Naive thymus-derived CD8-positive, alpha-beta T cell (primary cell): Measurements from ENCODE around the gene ZNF175. TPM values are rescaled to one million over a fixed set of nuclear protein-coding genes. Genes with fewer than 3 reads are reported as not detected.

ENCODE experiments used
- ATAC-seq, 2 donors: fragments of 150-1000 bp; cut with Tn5 transposase in 1 of 2; sonication (Bioruptor Pico), chemical (Tn5 transposase) in 1 of 2; 1 replicate in 1 of 2; 2 replicates in 1 of 2; pipeline ENCODE4 v1.10.0; 2021; ENCODE audit warnings: mild to moderate bottlenecking in 2 of 2, moderate library complexity in 2 of 2
- POLR2A ChIA-PET: fragments of 350-600 bp; sonication (Branson Sonifier 250); formaldehyde crosslinking; loops from one replicate; lab custom pipeline; 2021; ENCODE audit warnings: antibody characterized with exemption; lab: Charles Lee
- DNase-seq, 10 donors: peaks; one replicate each; pipeline versions ENCODE4 v3.0.0 to v3.0.0-alpha.2; 2020 to 2022
- H3K27ac Mint-ChIP-seq, 10 donors: one replicate each; pipeline ENCODE4 v1.8.0; 2020 to 2022; ENCODE audit warnings: mild to moderate bottlenecking in 10 of 10, mixed read lengths in 10 of 10, moderate library complexity in 4 of 10, inconsistent platforms in 1 of 10
- H3K27me3 Mint-ChIP-seq, 5 donors: one replicate each; pipeline ENCODE4 v1.8.0; 2021 to 2022; ENCODE audit warnings: mixed read lengths in 5 of 5
- H3K36me3 Mint-ChIP-seq, 3 donors: one replicate each; pipeline ENCODE4 v1.8.0; 2020 to 2022; ENCODE audit warnings: mixed read lengths in 3 of 3, mild to moderate bottlenecking in 2 of 3, inconsistent platforms in 1 of 3
- H3K4me1 Mint-ChIP-seq, 4 donors: one replicate each; pipeline ENCODE4 v1.8.0; 2021 to 2022; ENCODE audit warnings: mixed read lengths in 4 of 4
- H3K4me3 Mint-ChIP-seq, 10 donors: one replicate each; pipeline ENCODE4 v1.8.0; 2020 to 2022; ENCODE audit warnings: mild to moderate bottlenecking in 10 of 10, mixed read lengths in 10 of 10, moderate library complexity in 6 of 10, inconsistent platforms in 1 of 10
- H3K9me3 Mint-ChIP-seq, 9 donors: one replicate each; pipeline ENCODE4 v1.8.0; 2020 to 2022; ENCODE audit warnings: mixed read lengths in 9 of 9, mild to moderate bottlenecking in 3 of 9, inconsistent platforms in 1 of 9, moderate library complexity in 1 of 9
- polyA plus RNA-seq, 3 donors: library from polyadenylated mRNA; unstranded; fragments of 300-500 nt; fragmentation: Illumina TruSeq; gene quantifications; one replicate each; pipeline ENCODE4 v1.2.3, GENCODE V29; 2021
- total RNA-seq, 8 experiments: library from RNA in 2 of 8; stranded (reverse) in 2 of 8; gene quantifications; one replicate each; pipeline ENCODE4 v1.2.3 and lab custom pipeline; 2021 to 2026

ZNF175 gene
- 10 to 100 TPM; 17.0 to 21.0 TPM for total RNA-seq
- polyA plus RNA-seq = 1 to 10 TPM; 1.9 to 3.7 (median 2.8) TPM
- total RNA-seq (lab: John Stamatoyannopoulos, UW) = 3.9 to 28.0 (median 12.8) reads per million in 6 experiments

DNA sequence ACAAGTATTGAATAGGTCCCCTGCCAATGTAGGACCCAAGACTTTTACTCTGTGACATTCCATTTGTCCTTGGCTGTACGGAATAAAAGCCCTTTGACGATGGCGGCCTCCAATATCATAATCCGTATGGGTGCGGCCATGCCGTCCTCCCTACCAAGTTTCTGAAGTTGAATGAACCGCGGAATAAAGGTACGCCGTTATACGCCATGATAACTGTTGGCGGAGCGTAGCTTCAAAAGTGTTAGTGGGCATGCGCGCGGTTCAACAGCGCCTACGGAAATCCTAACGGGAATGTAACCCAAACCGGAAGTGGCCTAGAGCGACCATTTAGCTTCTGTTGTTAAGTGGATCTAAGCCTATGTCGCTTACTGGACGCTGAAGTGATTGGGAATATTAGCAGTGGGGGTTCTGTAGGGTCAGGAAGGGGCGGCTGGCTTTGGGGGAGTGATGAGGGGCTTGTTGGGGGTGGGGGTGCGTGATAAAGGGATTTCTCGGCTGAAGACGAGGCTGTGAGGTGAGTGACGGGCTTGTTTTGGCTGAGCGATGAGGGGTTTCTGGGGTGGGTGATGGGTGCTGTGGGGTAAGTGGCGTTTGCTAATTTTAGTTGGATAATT, at the start of gene ZNF175:
TSS of gene ZNF175 (plus strand) at position 322 of the 614 bp plus-strand sequence. CDS start 2,047 bp downstream, outside the sequence.
- POLR2A ChIA-PET = interaction anchor here (1.7 kb wide), 1 partner anchor 133 kb away, joined by 4 read pairs; no protein-coding TSS in a partner anchor
- Mint-ChIP-seq H3K36me3 (peaks cover 15 to 33% (median 29%) of the 10 kb centered on the region in 3 donors), H3K4me3 (peak within 1 kb of the TSS; percentile 96 to 100 (median 98)), H3K4me1 (peaks cover 25 to 40% (median 35%) of the 10 kb centered on the region in 4 donors), H3K27ac (peak within 1 kb of the TSS; percentile 87 to 92 (median 90)), H3K9me3 (peaks cover 0 to 4% (median 0%) of the 10 kb centered on the region in 9 donors), H3K27me3 (peaks cover 3 to 12% (median 4%) of the 10 kb centered on the region in 5 donors)
- ATAC-seq (peak; percentile 98), DNase-seq (peak; percentile 68 to 92 (median 78))

DNA sequence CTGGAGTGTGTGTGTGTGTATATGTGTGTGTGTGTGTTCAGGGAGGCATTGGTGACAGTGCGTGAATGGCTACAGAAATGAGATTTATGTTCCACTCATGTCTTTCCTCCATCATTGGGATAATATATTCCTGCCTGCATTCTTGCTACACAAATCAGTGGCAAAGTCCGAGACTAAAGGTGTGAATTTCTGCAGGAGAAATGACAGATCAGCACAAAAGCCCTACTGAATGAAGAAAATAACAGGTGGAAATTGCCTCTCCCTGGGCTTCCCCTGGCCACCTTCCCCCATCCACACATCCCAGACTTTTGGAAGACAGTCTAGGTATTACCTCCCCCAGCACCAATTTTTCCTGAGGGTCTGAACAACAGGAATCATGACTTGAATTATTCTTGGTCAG, 49.7 kb upstream of the ZNF175 start:
- Mint-ChIP-seq H3K36me3 (peaks cover 0 to 5% (median 3%) of the 10 kb centered on the region in 3 donors), H3K27me3 (peaks cover 15 to 67% (median 27%) of the 10 kb centered on the region in 5 donors)
- no peak for ATAC-seq

DNA sequence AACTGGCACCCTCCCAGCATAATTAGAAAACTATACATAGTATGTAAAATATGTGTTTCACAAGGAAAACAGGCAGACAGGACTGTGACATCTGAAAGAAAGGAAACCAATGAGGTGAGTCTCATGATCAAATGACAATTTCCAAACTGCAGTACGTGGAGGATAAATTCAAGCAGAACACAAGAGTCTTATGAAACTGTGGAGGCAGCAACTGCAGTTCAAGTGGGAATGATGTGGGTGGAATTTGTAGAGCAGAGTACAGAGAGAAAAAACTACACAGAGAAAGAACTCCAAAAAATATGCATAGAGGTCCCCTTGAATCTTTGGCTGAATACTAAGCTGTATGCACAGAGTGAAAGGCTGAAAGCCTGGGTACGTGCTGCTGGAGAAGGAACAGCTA, 49.3 kb upstream of the ZNF175 start:
- ATAC-seq (no peak), DNase-seq (no peak)
- POLR2A ChIA-PET = no interaction called here
- Mint-ChIP-seq H3K27ac (no peak overlapping the region), H3K9me3 (peaks cover 0 to 4% (median 0%) of the 10 kb centered on the region in 9 donors), H3K36me3 (peaks cover 0 to 5% (median 3%) of the 10 kb centered on the region in 3 donors), H3K27me3 (peaks cover 14 to 64% (median 30%) of the 10 kb centered on the region in 5 donors), H3K4me3 (no peak overlapping the region), H3K4me1 (peaks cover 0 to 4% (median 0%) of the 10 kb centered on the region in 4 donors)

More for the DNA sequence above, 49.7 kb upstream of the ZNF175 start:
- POLR2A ChIA-PET = no interaction called here
- Mint-ChIP-seq H3K4me1 (peaks cover 0 to 4% (median 0%) of the 10 kb centered on the region in 4 donors), H3K9me3 (peaks cover 0 to 4% (median 0%) of the 10 kb centered on the region in 9 donors), H3K4me3 (no peak overlapping the region), H3K27ac (no peak overlapping the region)
- DNase-seq = no peak

DNA sequence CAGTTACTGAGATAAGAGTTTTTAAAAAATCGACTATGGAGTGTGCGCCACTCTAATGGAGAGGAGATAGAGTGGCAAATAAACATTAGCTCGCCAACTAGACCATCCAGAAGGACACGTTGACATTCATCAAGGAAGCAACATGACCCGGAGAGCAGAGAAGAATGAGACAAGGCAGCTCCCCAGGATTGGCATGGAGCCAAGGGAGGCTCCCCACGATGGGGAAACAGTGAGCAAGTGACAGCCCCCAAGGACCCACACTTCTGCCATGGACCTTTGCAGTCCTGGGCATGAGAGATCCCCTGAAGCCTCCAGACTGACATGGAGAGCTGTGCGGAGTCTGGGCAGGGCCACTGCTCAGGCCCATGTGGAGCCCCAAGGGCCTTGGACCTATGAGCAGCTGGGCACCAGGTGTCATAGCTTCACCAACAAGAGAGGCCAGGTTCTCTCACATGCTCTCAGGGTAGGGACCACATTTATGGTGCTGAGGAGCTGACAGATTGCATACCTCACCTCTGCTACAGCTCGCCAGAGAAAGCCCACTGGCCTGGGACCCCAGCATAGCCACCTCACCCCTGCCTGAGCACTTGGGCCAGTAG, 46.3 kb upstream of the ZNF175 start:
- POLR2A ChIA-PET = no interaction called here
- Mint-ChIP-seq H3K4me3 (no peak overlapping the region), H3K9me3 (no peaks in the 10 kb centered on the region), H3K27ac (peak overlapping the region in 1 of 10 donors; percentile 6), H3K27me3 (peaks cover 9 to 57% (median 34%) of the 10 kb centered on the region in 5 donors), H3K36me3 (no peaks in the 10 kb centered on the region), H3K4me1 (peaks cover 0 to 4% (median 0%) of the 10 kb centered on the region in 4 donors)
- ATAC-seq (no peak), DNase-seq (no peak)

DNA sequence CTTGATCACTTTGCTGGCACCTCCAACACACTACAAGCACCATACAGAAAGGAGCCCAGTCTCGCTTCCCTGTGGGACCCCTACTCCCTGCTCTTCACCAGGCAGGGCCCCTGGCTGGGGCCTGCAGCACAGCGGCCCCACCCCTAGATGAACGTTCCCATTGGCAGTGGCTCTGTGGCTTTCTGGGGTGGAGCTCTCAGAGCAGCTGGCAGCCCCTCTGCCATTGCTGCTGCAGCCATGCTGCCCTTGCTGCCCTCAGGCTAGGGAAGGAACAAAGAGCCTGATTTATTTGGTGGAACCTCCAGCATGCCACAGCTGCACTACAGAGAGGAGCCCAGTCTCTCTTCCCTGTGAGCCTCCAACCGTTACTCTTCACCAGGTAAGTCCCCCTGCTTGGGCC, 45.4 kb upstream of the ZNF175 start:
- no peaks in the 10 kb centered on the region for H3K9me3 Mint-ChIP-seq
- H3K27me3 Mint-ChIP-seq = peaks cover 9 to 66% (median 37%) of the 10 kb centered on the region in 5 donors
- no peak for ATAC-seq
- H3K27ac Mint-ChIP-seq = no peak overlapping the region
- DNase-seq = no peak
- no peak overlapping the region for H3K4me3 Mint-ChIP-seq
- H3K4me1 Mint-ChIP-seq = peaks cover 0 to 4% (median 0%) of the 10 kb centered on the region in 4 donors
- POLR2A ChIA-PET = no interaction called here
- H3K36me3 Mint-ChIP-seq = no peaks in the 10 kb centered on the region

DNA sequence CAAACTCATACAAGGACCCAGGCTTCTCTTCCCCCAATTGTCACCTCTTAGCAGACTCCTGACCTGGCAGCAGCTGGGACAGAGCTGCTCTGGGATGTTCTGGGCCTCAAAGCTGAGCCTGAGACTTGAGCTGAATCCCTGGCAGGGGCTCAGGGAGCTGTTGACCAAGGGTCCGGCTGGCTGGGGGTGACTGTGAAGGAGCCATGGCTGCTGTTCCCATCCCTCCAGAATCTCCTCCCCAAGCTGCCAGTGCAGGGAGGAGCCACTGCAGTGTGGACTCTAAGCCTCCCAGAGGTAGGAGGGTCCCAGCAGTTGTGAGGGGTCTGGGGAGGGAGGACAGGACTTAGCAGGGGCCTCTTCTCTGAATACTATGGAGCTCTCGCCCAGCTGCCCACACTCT, 41.8 kb upstream of the ZNF175 start:
- Mint-ChIP-seq H3K9me3 (peaks cover 0 to 2% (median 0%) of the 10 kb centered on the region in 9 donors), H3K27me3 (peaks cover 13 to 69% (median 36%) of the 10 kb centered on the region in 5 donors), H3K27ac (no peak overlapping the region)

DNA sequence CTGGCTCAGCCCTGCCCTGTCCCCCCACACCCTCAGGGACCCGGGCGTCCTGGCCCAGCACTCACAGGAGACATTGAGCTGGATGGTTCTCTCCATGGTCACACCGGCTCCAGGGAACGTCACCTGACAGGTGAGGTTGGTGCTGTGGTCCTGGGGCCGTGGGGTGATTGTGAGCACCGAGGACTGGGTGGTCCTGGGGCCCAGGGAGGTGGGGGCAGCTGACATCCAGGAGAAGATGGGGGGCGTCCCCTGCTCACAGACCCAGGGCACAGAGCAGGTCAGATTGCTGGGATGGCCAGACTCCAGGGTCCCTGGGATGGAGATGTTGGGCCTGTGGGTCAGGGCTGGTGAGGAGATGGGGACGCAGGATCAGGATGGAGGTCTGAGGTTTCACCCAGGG, 40.5 kb upstream of the ZNF175 start:
- H3K27me3 Mint-ChIP-seq = peaks cover 19 to 74% (median 43%) of the 10 kb centered on the region in 5 donors
- H3K9me3 Mint-ChIP-seq = peaks cover 0 to 11% (median 3%) of the 10 kb centered on the region in 9 donors
- DNase-seq = no peak

More for the DNA sequence above, 41.8 kb upstream of the ZNF175 start:
- POLR2A ChIA-PET = no interaction called here
- ATAC-seq (no peak), DNase-seq (no peak)
- H3K36me3 Mint-ChIP-seq = no peaks in the 10 kb centered on the region
- peaks cover 0 to 11% (median 0%) of the 10 kb centered on the region in 4 donors for H3K4me1 Mint-ChIP-seq
- no peak overlapping the region for H3K4me3 Mint-ChIP-seq

DNA sequence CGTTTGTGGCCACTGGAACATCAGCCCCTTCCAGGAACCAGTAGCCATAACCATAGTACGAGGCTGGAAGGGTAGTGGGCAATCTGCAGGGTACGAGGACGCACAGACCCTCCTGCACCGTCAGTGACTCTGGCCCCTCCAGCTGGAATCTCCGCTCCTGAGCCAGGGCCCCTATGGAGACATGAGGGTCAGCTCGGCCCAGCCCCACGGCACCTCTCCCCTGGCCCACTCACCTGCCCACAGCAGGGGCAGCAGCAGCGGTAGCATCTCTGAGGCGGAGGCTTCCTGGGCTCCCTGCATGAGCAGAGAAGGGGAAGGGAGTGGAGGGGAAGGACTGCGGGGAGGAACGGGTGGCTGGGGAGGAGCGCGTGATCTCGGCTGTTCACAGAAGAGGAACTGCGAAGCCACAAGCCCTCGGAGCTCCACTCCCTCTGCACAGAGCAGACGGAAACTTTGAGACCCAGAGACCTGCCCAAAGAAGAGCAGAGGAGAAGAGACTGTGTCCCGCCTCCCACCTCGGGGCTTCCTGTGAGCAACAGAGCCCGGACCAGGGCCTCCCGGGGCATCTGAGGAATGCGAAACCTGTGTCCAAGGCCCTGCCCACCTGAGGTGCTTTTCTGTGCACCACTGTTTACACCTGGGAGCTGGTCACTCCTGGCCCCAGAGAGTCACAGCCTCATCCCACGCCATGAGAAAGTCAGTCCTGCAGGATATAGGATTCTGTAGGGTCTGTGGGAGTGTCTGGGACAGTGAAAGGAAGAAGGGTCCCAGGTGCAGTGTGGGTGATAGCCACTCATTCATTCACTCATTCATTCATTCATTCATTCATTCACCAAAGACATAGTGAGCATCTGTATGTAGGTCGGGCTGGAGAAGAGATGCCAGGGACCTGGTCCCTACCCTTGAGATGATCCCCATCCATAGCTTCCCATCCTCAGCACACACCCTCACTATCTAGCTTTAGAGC, 39.5 kb upstream of the ZNF175 start, which contains the start of gene SIGLEC6:
TSS of gene SIGLEC6 (minus strand) at position 322 of the 967 bp plus-strand sequence. CDS start at position 300, 22 bp downstream.
- peaks cover 1 to 20% (median 11%) of the 10 kb centered on the region in 9 donors for H3K9me3 Mint-ChIP-seq
- peaks cover 0 to 11% (median 7%) of the 10 kb centered on the region in 3 donors for H3K36me3 Mint-ChIP-seq
- H3K27ac Mint-ChIP-seq = peak within 1 kb of the TSS in 1 of 10 donors; percentile 83
- H3K4me3 Mint-ChIP-seq = no peak within 1 kb of the TSS
- peaks cover 21 to 84% (median 49%) of the 10 kb centered on the region in 5 donors for H3K27me3 Mint-ChIP-seq
- peak; percentile 30 to 52 for ATAC-seq
- H3K4me1 Mint-ChIP-seq = peaks cover 0 to 11% (median 0%) of the 10 kb centered on the region in 4 donors
- DNase-seq = peak in 1 of 10 donors; percentile 25
- POLR2A ChIA-PET = no interaction called here

More for the DNA sequence above, 40.5 kb upstream of the ZNF175 start:
- POLR2A ChIA-PET = no interaction called here
- peaks cover 0 to 11% (median 0%) of the 10 kb centered on the region in 4 donors for H3K4me1 Mint-ChIP-seq
- H3K27ac Mint-ChIP-seq = no peak overlapping the region
- no peak for ATAC-seq
- no peak overlapping the region for H3K4me3 Mint-ChIP-seq
- H3K36me3 Mint-ChIP-seq = peaks cover 0 to 3% (median 1%) of the 10 kb centered on the region in 3 donors

DNA sequence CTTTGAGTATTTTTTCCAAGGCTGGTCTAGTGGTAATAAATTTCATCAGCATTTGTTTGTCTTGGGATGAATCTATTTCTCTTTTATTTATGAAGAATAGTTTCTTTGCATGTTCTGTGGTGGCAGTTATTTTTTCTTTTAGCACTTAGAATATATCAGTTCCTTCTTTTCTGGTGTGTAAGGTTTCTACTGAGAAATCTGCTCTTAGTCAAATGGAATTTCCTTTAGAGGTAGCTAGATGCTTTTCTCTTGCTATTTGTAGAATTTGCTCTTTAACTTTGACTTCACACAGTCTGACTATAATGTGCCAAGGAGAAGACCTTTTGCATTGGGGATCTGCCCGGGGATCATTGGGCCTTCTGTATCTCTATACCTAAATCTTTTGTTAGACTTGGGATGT, 35.5 kb upstream of the ZNF175 start:
- H3K27me3 Mint-ChIP-seq = peaks cover 31 to 85% (median 53%) of the 10 kb centered on the region in 5 donors
- POLR2A ChIA-PET = no interaction called here
- peaks cover 3 to 12% (median 7%) of the 10 kb centered on the region in 3 donors for H3K36me3 Mint-ChIP-seq
- DNase-seq = no peak
- H3K9me3 Mint-ChIP-seq = peaks cover 6 to 34% (median 11%) of the 10 kb centered on the region in 9 donors
- no peak for ATAC-seq
- no peak overlapping the region for H3K4me3 Mint-ChIP-seq
- H3K27ac Mint-ChIP-seq = no peak overlapping the region
- H3K4me1 Mint-ChIP-seq = peaks cover 0 to 11% (median 0%) of the 10 kb centered on the region in 4 donors

DNA sequence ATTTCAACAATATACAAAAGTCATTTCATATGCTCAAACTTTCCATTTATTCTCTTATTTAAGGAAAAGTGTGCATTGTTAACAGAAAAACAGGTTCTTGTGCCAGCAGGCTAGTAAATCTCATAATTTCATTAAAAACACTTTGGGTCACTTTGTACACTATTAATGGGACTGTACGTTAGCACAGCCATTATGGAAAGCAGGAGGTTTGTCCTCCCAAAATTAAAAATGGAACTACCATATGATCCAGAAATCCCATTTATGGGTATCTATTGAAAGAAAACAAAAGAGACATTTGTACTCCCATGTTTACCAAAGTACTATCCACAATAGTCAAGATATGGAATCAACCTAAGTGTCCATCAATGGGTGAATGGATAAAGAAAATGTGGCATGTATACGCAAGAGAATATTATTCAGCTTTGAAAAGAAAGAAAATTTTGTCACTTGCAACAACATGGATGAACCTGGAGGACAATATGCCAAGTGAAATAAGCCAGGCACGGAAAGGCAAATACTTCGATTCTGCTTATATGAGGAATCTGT, 31.2 kb upstream of the ZNF175 start:
- peaks cover 3 to 12% (median 7%) of the 10 kb centered on the region in 3 donors for H3K36me3 Mint-ChIP-seq
- H3K27me3 Mint-ChIP-seq = peaks cover 34 to 84% (median 52%) of the 10 kb centered on the region in 5 donors
- POLR2A ChIA-PET = no interaction called here
- ATAC-seq = no peak
- H3K9me3 Mint-ChIP-seq = peaks cover 6 to 29% (median 11%) of the 10 kb centered on the region in 9 donors
- H3K4me1 Mint-ChIP-seq = no peaks in the 10 kb centered on the region
- DNase-seq = no peak
- no peak overlapping the region for H3K4me3 Mint-ChIP-seq
- no peak overlapping the region for H3K27ac Mint-ChIP-seq

DNA sequence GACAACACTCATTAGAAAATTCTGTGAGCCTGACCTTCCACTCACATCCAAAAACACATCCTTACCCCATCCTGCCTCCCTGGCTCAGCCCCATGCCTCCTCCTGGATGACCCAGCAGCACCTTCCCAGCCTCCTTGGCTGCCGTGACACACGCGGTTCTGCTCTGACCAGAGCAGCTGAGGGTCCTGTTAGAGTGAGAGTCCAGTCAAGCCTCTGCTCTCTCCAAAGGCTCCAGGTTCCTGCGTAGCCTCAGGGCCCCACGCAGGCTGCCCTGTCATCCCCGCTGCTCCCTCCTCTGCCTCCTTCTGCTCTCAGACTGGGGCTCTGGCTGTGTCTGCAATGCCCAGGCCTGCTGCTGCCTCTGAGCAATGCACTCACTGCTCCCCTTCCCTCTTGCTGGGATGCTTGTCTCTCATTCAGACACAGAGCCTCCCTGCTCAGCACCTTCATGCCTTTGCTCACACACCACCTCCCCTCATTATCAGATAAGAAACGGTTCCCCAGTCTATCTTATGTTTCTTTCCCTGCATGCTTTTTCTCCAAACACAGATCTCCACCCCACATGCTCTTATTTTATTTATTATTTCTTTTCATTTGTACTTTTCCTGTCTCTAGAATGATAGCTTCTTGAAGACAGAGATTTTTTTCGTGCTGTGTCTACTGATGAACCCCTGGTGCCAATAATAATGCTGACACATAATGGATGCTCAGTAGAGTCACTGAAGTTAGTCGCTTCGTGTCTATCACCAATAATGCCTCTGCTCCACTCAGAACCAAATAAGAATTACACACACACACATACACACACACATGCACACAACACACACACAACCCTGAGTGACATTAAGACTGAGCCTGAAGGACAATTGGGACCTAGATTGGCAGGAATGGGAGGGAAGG, 29.4 kb upstream of the ZNF175 start:
- peaks cover 0 to 14% (median 3%) of the 10 kb centered on the region in 9 donors for H3K9me3 Mint-ChIP-seq
- H3K4me3 Mint-ChIP-seq = no peak overlapping the region

More for the DNA sequence above, 29.4 kb upstream of the ZNF175 start:
- DNase-seq = no peak
- H3K36me3 Mint-ChIP-seq = peaks cover 0 to 3% (median under 1%) of the 10 kb centered on the region in 3 donors
- POLR2A ChIA-PET = no interaction called here
- ATAC-seq = no peak
- H3K4me1 Mint-ChIP-seq = peaks cover 0 to 10% (median 1%) of the 10 kb centered on the region in 4 donors
- peaks cover 37 to 75% (median 66%) of the 10 kb centered on the region in 5 donors for H3K27me3 Mint-ChIP-seq
- no peak overlapping the region for H3K27ac Mint-ChIP-seq
